Measurements from ENCODE around the gene NFYB.
A peak's percentile ranks its signal among the peaks of the same experiment; 100 is the strongest.

Gene NFYB

GRCh38 chr12:104109446-104110271, 28.4 kb downstream of the NFYB start:
- DNase-seq, result no peak

- DNase-seq, result peak; percentile 69 to 70
These were observed 29.1 kb downstream of the NFYB start for GRCh38 chr12:104108755-104109445.

DNA sequence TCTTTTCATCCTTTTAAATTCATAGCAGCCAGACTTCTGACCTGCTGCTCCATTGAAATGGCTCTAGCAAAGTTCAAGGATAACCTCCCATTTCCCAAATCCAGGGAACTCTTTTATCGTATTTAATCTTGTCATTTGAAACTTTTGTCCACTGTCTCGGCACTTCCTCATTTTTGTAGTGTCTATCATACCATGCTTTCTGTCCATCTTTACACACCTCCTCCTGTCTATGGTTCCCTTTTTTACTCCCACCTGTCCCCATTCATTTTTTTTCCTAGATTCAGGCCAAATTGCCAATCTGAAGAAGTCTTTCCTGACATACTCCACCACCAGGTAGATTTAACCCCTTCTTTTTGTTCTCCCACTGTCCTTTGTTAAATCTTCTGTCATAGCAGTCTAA, 31.0 kb downstream of the NFYB start:
- DNase-seq, result no peak

DNA sequence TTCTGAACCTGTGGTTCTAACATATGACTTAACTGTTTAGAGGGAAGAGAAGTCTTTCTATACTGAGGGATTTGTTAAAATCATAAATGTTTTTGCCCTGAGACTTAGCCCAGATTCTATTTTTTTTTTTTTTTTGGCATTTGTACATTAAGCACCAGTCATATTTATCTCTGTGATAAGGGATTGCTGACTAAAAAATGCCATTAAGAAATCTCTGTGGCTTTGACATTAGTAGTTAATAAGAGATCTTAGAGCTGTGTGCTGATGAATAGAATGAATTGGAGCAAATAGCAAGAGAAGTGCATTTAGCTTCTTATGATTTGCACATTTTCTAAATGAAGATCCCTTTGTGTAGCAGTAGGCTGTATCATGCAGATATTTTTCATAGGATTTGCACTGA, 32.5 kb downstream of the NFYB start:
- DNase-seq, result no peak

- no peak for DNase-seq
These were observed 40.1 kb downstream of the NFYB start for GRCh38 chr12:104097954-104098353.

DNA sequence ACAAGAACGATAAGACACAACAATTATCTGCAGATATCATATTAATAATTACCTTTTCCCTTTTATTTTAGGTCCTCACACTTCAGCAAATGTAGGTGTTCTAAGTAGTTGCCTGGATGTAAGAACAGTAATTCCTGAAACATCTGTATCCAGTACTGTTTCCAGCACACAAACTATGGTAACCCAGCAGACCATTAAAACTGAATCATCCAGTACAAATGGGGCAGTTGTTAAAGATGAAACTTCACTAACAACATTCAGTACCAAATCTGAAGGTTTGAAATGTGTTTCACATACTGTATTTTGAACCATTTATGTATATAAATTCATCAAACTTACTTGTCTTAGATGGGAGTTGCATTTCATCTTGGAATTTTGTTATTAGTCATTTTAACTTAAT, 42.7 kb downstream of the NFYB start:
- DNase-seq, result no peak

DNA sequence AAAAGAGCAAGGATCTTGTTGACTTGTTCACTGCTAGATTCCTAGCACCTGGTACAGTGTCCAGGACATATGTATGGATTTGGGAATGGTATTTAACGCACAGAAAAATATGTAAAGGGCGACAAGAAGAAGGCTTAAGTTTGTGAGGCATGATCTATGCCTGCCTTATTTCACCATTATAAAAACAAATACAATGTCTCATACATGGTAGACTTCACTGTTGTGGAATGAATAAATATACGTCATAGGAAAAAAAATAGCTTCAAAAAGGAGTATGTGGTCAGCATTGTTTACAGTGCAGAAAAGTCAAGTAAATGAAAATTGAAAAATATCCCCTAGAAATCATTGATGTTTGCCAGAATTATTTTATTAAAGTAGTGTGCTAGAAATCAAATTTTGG, 43.7 kb downstream of the NFYB start:
- DNase-seq, result no peak

GRCh38 chr12:104091136-104091535, 46.9 kb downstream of the NFYB start:
- DNase-seq, result no peak

- no peak for DNase-seq
These were observed 47.3 kb downstream of the NFYB start for GRCh38 chr12:104090685-104091084.

- DNase-seq, result no peak
These were observed 54.1 kb downstream of the NFYB start for GRCh38 chr12:104083769-104084475.

- no peak for DNase-seq
These were observed 57.2 kb downstream of the NFYB start for GRCh38 chr12:104080764-104081163.

DNA sequence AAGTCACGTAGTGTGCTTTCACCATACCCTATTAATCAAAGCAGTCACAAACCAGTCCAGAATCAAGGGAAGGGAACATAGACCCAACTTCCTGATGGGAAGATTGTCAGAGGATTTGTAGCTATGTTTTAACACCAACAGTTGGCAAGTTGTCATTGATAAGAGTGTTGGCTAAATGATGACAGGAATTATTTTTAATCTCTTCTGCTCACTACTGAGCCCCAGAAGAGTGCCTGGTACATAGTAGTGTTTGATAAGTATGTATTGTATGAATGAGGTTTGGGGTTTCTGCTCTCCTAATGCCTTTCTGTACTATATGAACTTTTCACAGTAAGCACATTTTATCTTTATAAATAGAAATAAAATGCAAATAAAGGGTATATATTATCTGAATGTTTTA, 59.0 kb downstream of the NFYB start:
- no peak for DNase-seq

DNA sequence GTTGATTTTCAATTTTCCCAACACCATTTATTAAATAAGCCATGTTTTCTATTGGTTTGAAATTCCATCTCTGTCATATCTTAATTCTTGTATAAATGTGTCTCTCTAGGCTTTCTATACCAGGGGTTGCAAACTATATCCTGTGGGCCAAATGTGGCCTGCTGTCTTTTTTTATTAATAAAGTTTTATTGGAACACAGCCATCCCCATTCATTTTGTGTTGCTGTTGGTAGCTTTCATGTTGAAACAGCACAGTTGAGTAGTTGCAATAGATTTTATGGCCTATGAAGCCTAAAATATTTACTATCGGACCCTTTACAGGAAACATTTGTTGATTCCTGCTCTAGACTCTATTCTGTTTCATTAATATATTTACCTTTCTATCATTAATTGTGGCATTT, 64.3 kb downstream of the NFYB start:
- no peak for DNase-seq

- no peak for DNase-seq
These were observed 65.9 kb downstream of the NFYB start for GRCh38 chr12:104072099-104072498.

Measured in NCI-H187 (cell line).